NB4 (cell line): ENCODE results near the gene KRTAP12-3.

Experiments
- CTCF ChIP-seq: IDR thresholded peaks from one replicate; pipeline ENCODE4 v1.5.1; 2012; ENCODE audit warnings: low read depth, low read length
- POLR2A ChIP-seq: IDR thresholded peaks from 2 replicates; pipeline ENCODE4 v1.6.1; 2011; ENCODE audit warnings: mild to moderate bottlenecking; ENCODE audit not compliant: insufficient read length; ENCODE audit errors: extremely low read depth

- TF ChIP-seq POLR2A: no peak
- no peak for TF ChIP-seq CTCF
These were observed 26.3 kb downstream of the KRTAP12-3 start for GRCh38 chr21:44684077-44684476.
